Karpas-422 (cell line): Measurements from ENCODE around the gene EFCAB12. TPM values are rescaled to one million over a fixed set of nuclear protein-coding genes. Genes with fewer than 3 reads are reported as not detected.

Experiments used
- DNase-seq: peaks from one replicate; pipeline ENCODE4 v3.0.0-alpha.2; 2015
- H2AFZ ChIP-seq: fragments of 200-600 bp; sonication (generic); 2 replicates; pipeline ENCODE4 v1.6.1; 2014; ENCODE audit warnings: antibody characterized with exemption, low read length, mixed read lengths
- H3K27ac ChIP-seq: fragments of 200-600 bp; sonication (generic); 2 replicates; pipeline ENCODE4 v1.5.1; 2014; ENCODE audit warnings: mild to moderate bottlenecking, low read length, moderate library complexity
- H3K27me3 ChIP-seq: fragments of 200-600 bp; sonication (generic); 2 replicates; pipeline ENCODE4 v1.6.1; 2014; ENCODE audit warnings: low read length, mixed read lengths
- H3K36me3 ChIP-seq: fragments of 200-600 bp; sonication (generic); 2 replicates; pipeline ENCODE4 v1.6.1; 2014; ENCODE audit warnings: low read length, mixed read lengths; ENCODE audit not compliant: insufficient read depth
- H3K4me1 ChIP-seq: fragments of 200-600 bp; sonication (generic); 2 replicates; pipeline ENCODE4 v1.6.1; 2014; ENCODE audit warnings: mild to moderate bottlenecking, low read length, mixed read lengths
- H3K4me2 ChIP-seq: fragments of 200-600 bp; sonication (generic); 2 replicates; pipeline ENCODE4 v1.6.1; 2014; ENCODE audit warnings: low read length, low read depth, mild to moderate bottlenecking; ENCODE audit not compliant: poor library complexity, severe bottlenecking
- H3K4me3 ChIP-seq: fragments of 200-600 bp; sonication (generic); 2 replicates; pipeline ENCODE4 v1.5.1; 2014; ENCODE audit warnings: mild to moderate bottlenecking, antibody characterized with exemption, low read length, mixed read lengths
- H3K79me2 ChIP-seq: fragments of 200-600 bp; sonication (generic); 2 replicates; pipeline ENCODE4 v1.6.1; 2014; ENCODE audit warnings: mild to moderate bottlenecking, low read length, mixed read lengths
- H3K9ac ChIP-seq: fragments of 200-600 bp; sonication (generic); 2 replicates; pipeline ENCODE4 v1.6.0; 2014; ENCODE audit warnings: low read length
- H3K9me2 ChIP-seq: fragments of 200-600 bp; sonication (generic), shearing (Covaris generic); replicated peaks from 2 replicates; pipeline ENCODE4 v1.6.0; 2014; ENCODE audit warnings: mild to moderate bottlenecking, low read length, moderate library complexity; ENCODE audit not compliant: insufficient read depth
- H3K9me3 ChIP-seq: fragments of 300-700, 200-600 bp; sonication (generic); 2 replicates; pipeline ENCODE4 v1.6.1; 2014; ENCODE audit warnings: low read length, mixed read lengths
- H4K20me1 ChIP-seq: fragments of 200-600 bp; sonication (generic); 2 replicates; pipeline ENCODE4 v1.6.1; 2014; ENCODE audit warnings: mild to moderate bottlenecking, antibody characterized with exemption, low read length, low read depth; ENCODE audit not compliant: insufficient read depth
- total RNA-seq: library from RNA; depleted of rRNA; stranded (reverse); fragments of >200 nt; shearing (Covaris generic); gene quantifications from 2 replicates; pipeline ENCODE4 v1.2.3, GENCODE V29; 2014; ENCODE audit warnings: low replicate concordance

EFCAB12 gene
- total RNA-seq, 1 experiment from 2014 or later = not detected

GRCh38 chr3:129467932-129468331 is 39.5 kb upstream of the EFCAB12 start:
- H3K9ac ChIP-seq = no peak overlapping the region
- DNase-seq = no peak
- no peak overlapping the region for H2AFZ ChIP-seq
- no peak overlapping the region for H3K27ac ChIP-seq
- no peaks in the 10 kb centered on the region for H3K36me3 ChIP-seq
- H3K4me1 ChIP-seq = 0 out of 2 replicates have a peak, but pooled peaks cover 3% of the 10 kb centered on the region
- H3K4me3 ChIP-seq = no peak overlapping the region
- H3K27me3 ChIP-seq = no peaks in the 10 kb centered on the region
- H3K79me2 ChIP-seq = no peaks in the 10 kb centered on the region
- H3K9me2 ChIP-seq = no peaks in the 10 kb centered on the region
- no peaks in the 10 kb centered on the region for H4K20me1 ChIP-seq
- H3K4me2 ChIP-seq = no peak overlapping the region
- H3K9me3 ChIP-seq = no peaks in the 10 kb centered on the region

- H4K20me1 ChIP-seq = no peaks in the 10 kb centered on the region
- no peaks in the 10 kb centered on the region for H3K9me3 ChIP-seq
- no peaks in the 10 kb centered on the region for H3K4me1 ChIP-seq
- H3K9ac ChIP-seq = no peak overlapping the region
- H3K79me2 ChIP-seq = no peaks in the 10 kb centered on the region
- H3K36me3 ChIP-seq = no peaks in the 10 kb centered on the region
- H3K4me3 ChIP-seq = no peak overlapping the region
- no peak overlapping the region for H3K4me2 ChIP-seq
- H3K27me3 ChIP-seq = no peaks in the 10 kb centered on the region
- H3K9me2 ChIP-seq = no peaks in the 10 kb centered on the region
- H3K27ac ChIP-seq = no peak overlapping the region
- H2AFZ ChIP-seq = no peak overlapping the region
- DNase-seq = no peak
Observed at GRCh38 chr3:129463716-129464115, 35.3 kb upstream of the EFCAB12 start.

GRCh38 chr3:129463094-129463493 is 34.7 kb upstream of the EFCAB12 start:
- H3K27me3 ChIP-seq = no peaks in the 10 kb centered on the region
- H3K4me2 ChIP-seq = no peak overlapping the region
- no peak overlapping the region for H3K9ac ChIP-seq
- H3K9me3 ChIP-seq = no peaks in the 10 kb centered on the region
- H3K9me2 ChIP-seq = no peaks in the 10 kb centered on the region
- H4K20me1 ChIP-seq = no peaks in the 10 kb centered on the region
- H3K27ac ChIP-seq = no peak overlapping the region
- DNase-seq = no peak
- no peaks in the 10 kb centered on the region for H3K79me2 ChIP-seq
- no peak overlapping the region for H3K4me3 ChIP-seq
- no peaks in the 10 kb centered on the region for H3K4me1 ChIP-seq
- no peak overlapping the region for H2AFZ ChIP-seq
- H3K36me3 ChIP-seq = no peaks in the 10 kb centered on the region

GRCh38 chr3:129462361-129462968 is 34.0 kb upstream of the EFCAB12 start:
- H3K36me3 ChIP-seq = no peaks in the 10 kb centered on the region
- H3K4me2 ChIP-seq = no peak overlapping the region
- H3K9me3 ChIP-seq = no peaks in the 10 kb centered on the region
- H3K27me3 ChIP-seq = no peaks in the 10 kb centered on the region
- no peak overlapping the region for H2AFZ ChIP-seq
- H3K9me2 ChIP-seq = no peaks in the 10 kb centered on the region
- H4K20me1 ChIP-seq = no peaks in the 10 kb centered on the region
- H3K4me3 ChIP-seq = no peak overlapping the region
- no peaks in the 10 kb centered on the region for H3K79me2 ChIP-seq
- no peak overlapping the region for H3K9ac ChIP-seq
- DNase-seq = no peak
- no peaks in the 10 kb centered on the region for H3K4me1 ChIP-seq
- no peak overlapping the region for H3K27ac ChIP-seq

GRCh38 chr3:129461461-129462146 is 33.2 kb upstream of the EFCAB12 start:
- Histone ChIP-seq H3K36me3 (no peaks in the 10 kb centered on the region), H3K9me2 (no peaks in the 10 kb centered on the region), H4K20me1 (no peaks in the 10 kb centered on the region), H3K27ac (no peak overlapping the region), H3K4me2 (no peak overlapping the region), H3K27me3 (no peaks in the 10 kb centered on the region), H3K9ac (no peak overlapping the region), H3K4me3 (no peak overlapping the region), H3K4me1 (no peaks in the 10 kb centered on the region), H2AFZ (no peak overlapping the region), H3K79me2 (no peaks in the 10 kb centered on the region), H3K9me3 (no peaks in the 10 kb centered on the region)
- DNase-seq = no peak

- Histone ChIP-seq H3K27ac (no peak overlapping the region), H3K79me2 (no peaks in the 10 kb centered on the region), H3K4me1 (no peaks in the 10 kb centered on the region), H3K4me2 (no peak overlapping the region), H2AFZ (no peak overlapping the region), H3K9me3 (no peaks in the 10 kb centered on the region), H3K4me3 (no peak overlapping the region), H3K36me3 (no peaks in the 10 kb centered on the region), H3K9me2 (no peaks in the 10 kb centered on the region), H4K20me1 (no peaks in the 10 kb centered on the region), H3K27me3 (no peaks in the 10 kb centered on the region), H3K9ac (no peak overlapping the region)
- no peak for DNase-seq
Observed at GRCh38 chr3:129461022-129461421, 32.6 kb upstream of the EFCAB12 start.

GRCh38 chr3:129460572-129460971 is 32.1 kb upstream of the EFCAB12 start:
- no peaks in the 10 kb centered on the region for H3K9me2 ChIP-seq
- no peak overlapping the region for H3K4me3 ChIP-seq
- H3K27me3 ChIP-seq = no peaks in the 10 kb centered on the region
- H2AFZ ChIP-seq = no peak overlapping the region
- no peak for DNase-seq
- no peaks in the 10 kb centered on the region for H3K36me3 ChIP-seq
- H3K4me2 ChIP-seq = no peak overlapping the region
- no peaks in the 10 kb centered on the region for H3K9me3 ChIP-seq
- H3K4me1 ChIP-seq = no peaks in the 10 kb centered on the region
- H3K27ac ChIP-seq = no peak overlapping the region
- no peaks in the 10 kb centered on the region for H3K79me2 ChIP-seq
- H4K20me1 ChIP-seq = no peaks in the 10 kb centered on the region
- H3K9ac ChIP-seq = no peak overlapping the region

GRCh38 chr3:129460155-129460554 is 31.7 kb upstream of the EFCAB12 start:
- H2AFZ ChIP-seq = no peak overlapping the region
- H4K20me1 ChIP-seq = no peaks in the 10 kb centered on the region
- H3K4me3 ChIP-seq = no peak overlapping the region
- no peaks in the 10 kb centered on the region for H3K9me2 ChIP-seq
- DNase-seq = no peak
- no peaks in the 10 kb centered on the region for H3K27me3 ChIP-seq
- H3K27ac ChIP-seq = no peak overlapping the region
- H3K36me3 ChIP-seq = no peaks in the 10 kb centered on the region
- no peaks in the 10 kb centered on the region for H3K79me2 ChIP-seq
- no peaks in the 10 kb centered on the region for H3K4me1 ChIP-seq
- H3K9ac ChIP-seq = no peak overlapping the region
- H3K9me3 ChIP-seq = no peaks in the 10 kb centered on the region
- H3K4me2 ChIP-seq = no peak overlapping the region
